Midbrain (tissue), 1 donor: Measurements from ENCODE around the gene KLHL18.
A peak's percentile ranks its signal among the peaks of the same experiment; 100 is the strongest.
"Not testable (repeated sequence)": the region's sequence is repeated elsewhere in the genome, so short reads cannot be mapped to it uniquely, and the experiment has no call there.

ENCODE experiments used
- DNase-seq: peaks from one replicate; lab custom pipeline; 2025; lab: John Stamatoyannopoulos, UW

The KLHL18 gene

GRCh38 chr3:47282424-47283192, at the start of gene KLHL18, which contains the start of gene KIF9:
KLHL18 (plus strand) TSS chr3:47282944; CDS start chr3:47282966, 22 bp downstream.
KIF9 (minus strand) TSS chr3:47282799; CDS start chr3:47277374, 5,425 bp downstream.
- peak; percentile 96 for DNase-seq

GRCh38 chr3:47238017-47238416, 44.7 kb upstream of the KLHL18 start:
- DNase-seq = no peak

GRCh38 chr3:47239929-47240328, 42.8 kb upstream of the KLHL18 start:
- no peak for DNase-seq

- no peak for DNase-seq
Observed at GRCh38 chr3:47243419-47244147, 39.2 kb upstream of the KLHL18 start.

- no peak for DNase-seq
Observed at GRCh38 chr3:47244531-47245100, 38.1 kb upstream of the KLHL18 start.

- DNase-seq = no peak
Observed at GRCh38 chr3:47245271-47245670, 37.5 kb upstream of the KLHL18 start.

- no peak for DNase-seq
Observed at GRCh38 chr3:47247131-47248064, 35.3 kb upstream of the KLHL18 start.

- peak; percentile 15 for DNase-seq
Observed at GRCh38 chr3:47250309-47251060, 32.3 kb upstream of the KLHL18 start.

GRCh38 chr3:47251085-47251484, 31.7 kb upstream of the KLHL18 start:
- not testable (repeated sequence) for DNase-seq

- no peak for DNase-seq
Observed at GRCh38 chr3:47251689-47252088, 31.1 kb upstream of the KLHL18 start.

- DNase-seq = not testable (repeated sequence)
Observed at GRCh38 chr3:47256331-47256730, 26.4 kb upstream of the KLHL18 start.

- no peak for DNase-seq
Observed at GRCh38 chr3:47259114-47259513, 23.6 kb upstream of the KLHL18 start.

GRCh38 chr3:47260605-47261004, 22.1 kb upstream of the KLHL18 start:
- DNase-seq = no peak

GRCh38 chr3:47261301-47261700, 21.4 kb upstream of the KLHL18 start:
- no peak for DNase-seq

GRCh38 chr3:47265008-47265407, 17.7 kb upstream of the KLHL18 start:
- no peak for DNase-seq

- DNase-seq = no peak
Observed at GRCh38 chr3:47265725-47266428, 16.9 kb upstream of the KLHL18 start.

GRCh38 chr3:47266709-47267489, 15.8 kb upstream of the KLHL18 start:
- DNase-seq = peak; percentile 12

GRCh38 chr3:47267490-47267824, 15.3 kb upstream of the KLHL18 start:
- DNase-seq = no peak

GRCh38 chr3:47270526-47270925, 12.2 kb upstream of the KLHL18 start:
- DNase-seq = no peak

- no peak for DNase-seq
Observed at GRCh38 chr3:47273564-47273963, 9.2 kb upstream of the KLHL18 start.
